ENCODE measurements around the gene SMARCE1. TPM values are rescaled to one million over a fixed set of nuclear protein-coding genes. Genes with fewer than 3 reads are reported as not detected.

Gene SMARCE1
- total RNA-seq, 2 experiments from 2014 or later, result 75.9 to 109 TPM

- Histone ChIP-seq H3K27ac (ENCODE audit: low read depth, low read length, poor library complexity, severe bottlenecking) (no peak overlapping the region), H3K4me2 (ENCODE audit: low read length) (peak overlapping the region; percentile 60; the same call in 1 of the 2 replicates), H3K36me3 (ENCODE audit: insufficient read depth, low read length) (no peaks in the 10 kb centered on the region), H3K9me2 (ENCODE audit: insufficient read depth, low read length) (no peaks in the 10 kb centered on the region), H2AFZ (ENCODE audit: low read length) (peak overlapping the region; percentile 88; the same call in 1 of the 2 replicates), H4K20me1 (ENCODE audit: insufficient read depth, low read length) (no peaks in the 10 kb centered on the region), H3K4me1 (ENCODE audit: insufficient read depth, low read length, poor library complexity, severe bottlenecking) (peaks cover 44% of the 10 kb centered on the region), H3K4me3 (ENCODE audit: low read depth, low read length, poor library complexity, severe bottlenecking) (no peak overlapping the region), H3K9me3 (ENCODE audit: low read length) (peaks cover 9% of the 10 kb centered on the region; the same call in 1 of the 2 replicates), H3K79me2 (ENCODE audit: insufficient read depth, low read depth, low read length) (no peaks in the 10 kb centered on the region)
- intact Hi-C loops (cut with micrococcal nuclease; ENCODE audit: unreplicated experiment), result loop anchor here (2.0 to 10.0 kb wide), 2 partner anchors 17 to 1087 kb away; partner anchors contain the start of gene EIF1
- POLR2A ChIA-PET, result interaction anchor here (0.8 to 1.0 kb wide), 2 partner anchors 16 to 18 kb away, joined by 3 to 4 read pairs; no protein-coding TSS in a partner anchor
- TF ChIP-seq CTCF (conservative IDR thresholded peaks at IDR 0.05; ENCODE audit: low read length), result no peak
- TF ChIP-seq EZH2phosphoT487 (IDR thresholded peaks at IDR 0.05; ENCODE audit: borderline replicate concordance, low read depth, low read length), result no peak
- CTCF ChIA-PET (ENCODE audit: unreplicated experiment), result interaction anchor here (0.7 to 1.1 kb wide), 2 partner anchors 18 to 37 kb away, joined by 3 read pairs; no protein-coding TSS in a partner anchor
- no peak for DNase-seq (ENCODE audit: low spot score)
- no TSS peak for BruUV-seq (replicated peaks)
Measured at GRCh38 chr17:40597556-40598300, 49.9 kb downstream of the SMARCE1 start.

- Histone ChIP-seq H3K79me2 (ENCODE audit: insufficient read depth, low read depth, low read length) (no peaks in the 10 kb centered on the region), H2AFZ (ENCODE audit: low read length) (peak overlapping the region; percentile 95; the same call in 1 of the 2 replicates), H3K9me2 (ENCODE audit: insufficient read depth, low read length) (no peaks in the 10 kb centered on the region), H4K20me1 (ENCODE audit: insufficient read depth, low read length) (no peaks in the 10 kb centered on the region), H3K4me2 (ENCODE audit: low read length) (no peak overlapping the region), H3K9me3 (ENCODE audit: low read length) (peaks cover 9% of the 10 kb centered on the region; the same call in 1 of the 2 replicates), H3K36me3 (ENCODE audit: insufficient read depth, low read length) (no peaks in the 10 kb centered on the region), H3K27ac (ENCODE audit: low read depth, low read length, poor library complexity, severe bottlenecking) (no peak overlapping the region), H3K4me3 (ENCODE audit: low read depth, low read length, poor library complexity, severe bottlenecking) (no peak overlapping the region), H3K4me1 (ENCODE audit: insufficient read depth, low read length, poor library complexity, severe bottlenecking) (peaks cover 44% of the 10 kb centered on the region)
- ChIA-PET CTCF (ENCODE audit: unreplicated experiment) (interaction anchor here (0.7 to 1.1 kb wide), 2 partner anchors 19 to 36 kb away, joined by 3 read pairs; no protein-coding TSS in a partner anchor), POLR2A (no interaction called here)
- no peak for TF ChIP-seq EZH2phosphoT487 (IDR thresholded peaks at IDR 0.05; ENCODE audit: borderline replicate concordance, low read depth, low read length)
- TF ChIP-seq CTCF (conservative IDR thresholded peaks at IDR 0.05; ENCODE audit: low read length), result no peak
- intact Hi-C loops (cut with micrococcal nuclease; ENCODE audit: unreplicated experiment), result loop anchor here (10.0 kb wide), 1 partner anchor 1088 kb away; the partner anchor contains the start of gene EIF1
- DNase-seq (ENCODE audit: low spot score), result no peak
- BruUV-seq (replicated peaks), result no TSS peak
Measured at GRCh38 chr17:40597156-40597555, 50.5 kb downstream of the SMARCE1 start.
